HG02885 (cell line): ENCODE results near the gene ATP6V0D1.
A peak's percentile ranks its signal among the peaks of the same experiment; 100 is the strongest.
"Not testable (repeated sequence)": the region's sequence is repeated elsewhere in the genome, so short reads cannot be mapped to it uniquely, and the experiment has no call there.

Source experiments
- ATAC-seq: cut with Tn5 transposase; IDR thresholded peaks from one replicate; pipeline ENCODE4 v1.9.1; 2021; ENCODE audit warnings: mild to moderate bottlenecking; ENCODE audit not compliant: unreplicated experiment, poor library complexity

The ATP6V0D1 gene

GRCh38 chr16:67504031-67505021 lies 23.4 kb upstream of the ATP6V0D1 start:
- ATAC-seq: peak; percentile 54

GRCh38 chr16:67499106-67499505 lies 18.1 kb upstream of the ATP6V0D1 start:
- ATAC-seq: no peak

DNA sequence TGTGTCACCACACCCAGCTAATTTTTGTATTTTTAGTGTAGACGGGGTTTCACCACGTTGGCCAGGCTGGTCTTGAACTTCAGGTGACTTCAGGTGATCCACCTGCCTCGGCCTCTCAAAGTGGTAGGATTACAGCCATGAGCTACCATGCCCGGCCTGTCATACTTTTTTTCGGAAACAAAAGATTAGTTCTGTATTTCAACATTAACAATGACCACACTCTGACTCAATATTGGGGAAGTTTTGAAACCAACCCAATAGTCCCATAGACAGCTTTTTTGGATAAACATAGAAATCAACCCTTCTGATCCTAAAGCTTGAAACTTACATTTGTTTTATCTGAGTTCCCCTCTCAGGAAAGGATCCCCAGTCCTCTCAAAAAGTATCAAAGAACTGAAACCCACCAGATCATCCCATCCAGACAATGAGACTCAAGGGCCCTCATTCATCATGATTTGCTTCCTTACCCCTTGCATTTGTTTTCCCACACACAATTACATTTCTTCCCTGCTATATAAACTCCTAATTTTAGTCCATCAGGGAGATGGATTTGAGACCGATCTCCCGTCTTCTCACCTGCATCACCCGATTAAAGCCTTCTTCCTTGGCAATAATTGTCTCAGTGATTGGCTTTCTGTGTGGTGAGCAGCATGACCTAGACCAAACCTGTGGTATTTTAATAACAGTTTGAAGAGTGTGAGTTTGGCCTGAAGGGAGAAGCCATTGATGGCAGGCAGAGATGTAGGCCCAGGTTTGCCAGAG lies 9.6 kb upstream of the ATP6V0D1 start:
- ATAC-seq: no peak

DNA sequence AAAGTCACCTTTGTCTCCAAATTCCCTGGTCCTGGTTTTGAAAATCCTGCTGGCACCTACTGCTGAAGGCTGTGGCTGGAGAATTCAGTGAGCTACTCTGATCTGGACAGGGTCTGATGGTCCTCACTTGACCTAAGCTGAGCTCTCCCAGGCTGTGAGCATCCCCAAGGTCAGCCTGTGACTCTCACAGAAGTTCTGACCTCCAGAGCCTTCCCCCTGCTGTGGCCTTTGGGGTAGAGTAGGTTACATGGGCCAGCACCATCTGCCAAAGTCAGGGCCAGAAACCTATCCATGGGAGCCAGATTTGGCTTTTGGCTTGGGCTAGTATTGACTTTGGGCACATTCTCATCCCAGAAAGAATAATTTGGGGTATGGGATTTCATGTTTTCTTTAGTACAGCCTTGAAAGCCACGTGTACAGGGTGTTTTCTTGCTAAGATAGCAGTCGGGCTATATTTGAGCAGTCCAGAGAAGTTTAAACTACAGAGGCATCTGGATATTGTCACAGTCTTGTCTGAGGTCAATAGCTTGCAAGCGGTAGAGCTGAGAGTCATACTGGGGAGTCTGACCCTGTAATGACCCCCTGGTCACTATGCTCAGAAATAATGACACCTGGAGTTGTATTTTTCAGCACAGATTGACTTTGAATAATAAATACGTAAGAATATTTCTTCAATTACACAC lies 8.6 kb upstream of the ATP6V0D1 start:
- ATAC-seq: no peak

GRCh38 chr16:67487561-67487960 lies 6.6 kb upstream of the ATP6V0D1 start:
- not testable (repeated sequence) for ATAC-seq

- ATAC-seq: no peak
These were observed 5.8 kb upstream of the ATP6V0D1 start for GRCh38 chr16:67486805-67487204.

GRCh38 chr16:67483731-67484525 lies 3.0 kb upstream of the ATP6V0D1 start:
- ATAC-seq: no peak

GRCh38 chr16:67483150-67483549 lies 2.2 kb upstream of the ATP6V0D1 start, which contains the start of gene AGRP:
AGRP (minus strand) TSS chr16:67483547; CDS start chr16:67483398, 149 bp downstream.
- no peak for ATAC-seq

- ATAC-seq: no peak
These were observed 1.4 kb upstream of the ATP6V0D1 start for GRCh38 chr16:67482233-67482924.

GRCh38 chr16:67481561-67482232 lies 740 bp upstream of the ATP6V0D1 start:
- ATAC-seq: peak; percentile 8

- ATAC-seq: no peak
These were observed 2.9 kb downstream of the ATP6V0D1 start for GRCh38 chr16:67477960-67478554.

DNA sequence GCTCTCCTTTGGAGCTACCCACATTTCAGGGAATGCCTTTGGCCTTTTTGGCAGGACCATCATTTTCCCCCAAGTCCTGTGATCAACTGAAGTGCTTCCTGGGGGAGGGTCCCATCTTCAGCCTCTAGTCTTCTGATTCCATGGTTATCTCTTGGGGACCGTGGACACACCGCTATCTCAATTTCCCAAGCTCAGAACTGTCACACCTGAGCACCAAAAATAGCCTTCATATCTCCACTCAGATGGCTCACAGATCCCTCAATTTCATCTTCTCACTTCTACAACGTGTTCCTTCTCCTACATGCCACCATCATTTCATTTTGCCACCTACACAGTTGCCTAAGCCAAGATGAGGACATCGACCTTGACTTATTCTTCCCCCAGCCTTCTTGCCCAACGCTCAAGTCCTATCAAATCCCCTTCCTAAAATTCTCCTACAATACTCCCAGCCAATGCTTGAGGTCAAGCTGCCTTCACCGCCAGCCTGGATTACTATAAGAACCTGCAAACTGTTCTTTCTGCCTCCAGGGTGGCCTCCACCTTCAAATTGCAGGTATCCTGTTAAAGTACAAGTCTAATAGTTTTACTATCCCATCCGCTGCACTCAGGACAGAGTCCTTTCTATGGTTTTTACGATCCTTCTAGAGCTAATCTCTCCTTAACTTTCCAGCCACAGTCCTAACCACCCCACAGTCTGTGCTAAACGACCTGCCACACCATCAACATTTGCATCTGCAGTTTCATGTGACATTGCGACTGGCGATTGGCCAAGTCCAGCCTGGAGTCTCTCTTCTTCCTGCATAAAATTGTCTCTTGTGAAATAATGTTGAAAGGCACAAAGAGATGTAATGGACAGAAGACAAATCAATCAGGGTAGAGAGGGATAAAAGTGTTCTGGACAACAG lies 6.2 kb downstream of the ATP6V0D1 start:
- no peak for ATAC-seq

DNA sequence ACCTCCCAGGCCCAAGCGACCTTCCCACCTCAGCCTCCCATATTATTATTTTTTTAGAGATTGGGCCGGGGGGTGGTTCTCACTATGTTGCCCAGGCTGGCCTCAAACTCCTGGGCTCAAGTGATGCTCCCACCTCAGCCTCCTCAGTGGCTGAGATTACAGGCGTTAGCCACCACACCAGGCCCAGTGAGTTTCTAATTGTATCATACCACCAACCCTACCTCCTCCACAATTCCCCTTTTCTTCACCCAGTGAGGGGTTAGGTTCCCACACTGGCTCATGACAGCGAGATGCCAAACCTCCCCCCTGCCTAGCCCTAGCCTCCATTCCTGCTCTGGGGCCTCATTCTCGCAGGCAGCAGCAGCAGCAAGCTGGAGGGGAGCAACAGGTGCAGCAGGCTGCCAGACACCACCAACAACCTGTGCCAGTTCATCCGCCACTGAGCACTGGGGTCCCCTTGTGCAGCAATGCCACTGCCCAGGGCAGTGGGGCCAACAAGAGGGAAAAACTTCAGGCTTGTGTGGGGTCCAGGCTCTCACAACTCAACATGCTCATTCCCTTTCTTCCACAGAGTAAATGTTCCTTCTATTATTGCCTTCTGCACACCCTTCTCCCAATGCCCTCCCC lies 9.1 kb downstream of the ATP6V0D1 start:
- ATAC-seq: no peak

- ATAC-seq: no peak
These were observed 10.6 kb downstream of the ATP6V0D1 start for GRCh38 chr16:67470359-67470758.

DNA sequence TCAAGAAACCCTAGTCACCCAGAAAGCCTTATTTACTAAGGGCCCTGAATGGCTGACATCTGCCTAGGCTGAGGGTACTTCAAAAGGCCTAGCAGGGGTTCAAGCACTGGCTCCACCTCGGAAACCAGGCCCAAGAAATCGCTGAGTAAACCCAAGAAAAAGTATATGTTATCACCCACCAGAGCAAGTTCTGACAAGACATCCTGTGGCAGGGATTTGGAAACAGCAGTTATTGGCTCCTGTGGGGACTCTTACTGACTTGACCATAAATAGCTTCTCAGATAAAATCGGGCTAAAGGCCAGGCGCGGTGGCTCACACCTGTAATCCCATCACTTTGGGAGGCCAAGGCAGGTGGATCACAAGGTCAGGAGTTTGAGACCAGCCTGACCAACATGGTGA lies 12.2 kb downstream of the ATP6V0D1 start:
- no peak for ATAC-seq

GRCh38 chr16:67466581-67466980 lies 14.4 kb downstream of the ATP6V0D1 start:
- no peak for ATAC-seq

DNA sequence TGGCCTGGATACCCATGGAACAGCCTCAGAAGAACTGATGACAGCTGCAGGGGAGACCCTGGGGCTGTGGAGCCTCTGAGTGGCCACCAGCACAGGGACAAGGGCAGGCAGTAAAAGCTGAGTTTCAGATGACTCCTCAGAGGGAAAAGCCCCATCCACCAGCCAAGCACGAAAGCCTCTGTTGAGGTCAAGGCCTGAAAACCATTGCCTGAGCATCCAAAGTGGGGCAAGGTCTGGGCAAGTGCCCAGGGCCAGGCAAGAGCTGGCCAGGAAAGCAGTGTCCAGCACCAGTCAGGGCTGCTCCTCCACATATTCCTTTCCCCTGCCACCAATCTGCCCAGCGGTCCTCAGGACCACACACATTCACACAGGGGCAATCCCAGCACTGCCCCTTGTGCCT lies 16.4 kb downstream of the ATP6V0D1 start:
- ATAC-seq: no peak
